HG03469 (cell line): ENCODE measurements around the gene LPAR1.
A peak's percentile ranks its signal among the peaks of the same experiment; 100 is the strongest.
"Not testable (repeated sequence)": the region's sequence is repeated elsewhere in the genome, so short reads cannot be mapped to it uniquely, and the experiment has no call there.

Experiments used
- ATAC-seq: cut with Tn5 transposase; IDR thresholded peaks from one replicate; pipeline ENCODE4 v1.9.1; 2021; ENCODE audit warnings: mild to moderate bottlenecking, moderate library complexity, moderate number of reproducible peaks; ENCODE audit not compliant: unreplicated experiment

Gene LPAR1

GRCh38 chr9:111038331-111039230, at the start of gene LPAR1:
Gene LPAR1, minus strand, starts transcription at chr9:111038470. Its CDS starts 66,353 bp downstream, at chr9:110972117.
- no peak for ATAC-seq

GRCh38 chr9:111078391-111079038, 40.2 kb upstream of the LPAR1 start:
- ATAC-seq: peak; percentile 40

GRCh38 chr9:111076519-111076918, 38.2 kb upstream of the LPAR1 start:
- no peak for ATAC-seq

- no peak for ATAC-seq
Observed at GRCh38 chr9:111076042-111076441, 37.8 kb upstream of the LPAR1 start.

- ATAC-seq: no peak
Observed at GRCh38 chr9:111074395-111074794, 36.1 kb upstream of the LPAR1 start.

- ATAC-seq: no peak
Observed at GRCh38 chr9:111069183-111069582, 30.9 kb upstream of the LPAR1 start.

- no peak for ATAC-seq
Observed at GRCh38 chr9:111068771-111069170, 30.5 kb upstream of the LPAR1 start.

GRCh38 chr9:111068383-111068730, 30.1 kb upstream of the LPAR1 start:
- ATAC-seq: no peak

- ATAC-seq: no peak
Observed at GRCh38 chr9:111066468-111066867, 28.2 kb upstream of the LPAR1 start.

- ATAC-seq: no peak
Observed at GRCh38 chr9:111065414-111065813, 27.1 kb upstream of the LPAR1 start.

- ATAC-seq: no peak
Observed at GRCh38 chr9:111064160-111064837, 26.0 kb upstream of the LPAR1 start.

GRCh38 chr9:111063332-111063731, 25.1 kb upstream of the LPAR1 start:
- no peak for ATAC-seq

GRCh38 chr9:111058166-111058565, 19.9 kb upstream of the LPAR1 start:
- no peak for ATAC-seq

- ATAC-seq: no peak
Observed at GRCh38 chr9:111056538-111056937, 18.3 kb upstream of the LPAR1 start.

GRCh38 chr9:111052791-111053190, 14.5 kb upstream of the LPAR1 start:
- no peak for ATAC-seq

GRCh38 chr9:111051400-111051799, 13.1 kb upstream of the LPAR1 start:
- no peak for ATAC-seq

GRCh38 chr9:111050819-111051218, 12.5 kb upstream of the LPAR1 start:
- no peak for ATAC-seq

- not testable (repeated sequence) for ATAC-seq
Observed at GRCh38 chr9:111047287-111047686, 9.0 kb upstream of the LPAR1 start.

- no peak for ATAC-seq
Observed at GRCh38 chr9:111041902-111042301, 3.6 kb upstream of the LPAR1 start.

- no peak for ATAC-seq
Observed at GRCh38 chr9:111040494-111040893, 2.2 kb upstream of the LPAR1 start.

- ATAC-seq: no peak
Observed at GRCh38 chr9:111039231-111039906, 1.1 kb upstream of the LPAR1 start.
